ENCODE measurements around the gene STH. TPM values are rescaled to one million over a fixed set of nuclear protein-coding genes. Genes with fewer than 3 reads are reported as not detected.

Gene STH
- total and polyA plus RNA-seq, 2 experiments from 2014 or later: 0.55 TPM; not detected in 1

DNA sequence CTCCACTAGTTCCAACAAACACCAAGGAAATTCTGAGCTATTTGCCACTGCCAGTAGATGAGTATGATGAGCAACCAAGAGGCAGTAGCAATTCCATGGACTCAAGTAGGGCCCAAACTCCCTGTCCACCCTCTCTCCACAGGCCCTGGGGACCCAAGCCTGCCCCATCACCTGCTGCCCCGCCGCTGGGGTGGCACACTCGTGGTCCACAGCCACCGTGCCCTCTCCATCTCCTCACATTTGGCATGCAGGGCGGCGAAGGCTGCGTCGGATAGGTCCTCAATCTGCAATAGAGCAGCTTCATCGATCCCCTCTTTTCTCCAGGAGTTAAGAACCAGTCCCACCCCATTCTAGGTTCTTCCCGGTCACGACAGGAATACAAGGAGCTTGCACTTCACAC is 33.9 kb downstream of the STH start:
- H2AFZ ChIP-seq: no peak overlapping the region
- TF ChIP-seq JUNB (IDR thresholded peaks at IDR 0.05; ENCODE audit: unreplicated experiment): no peak
- TF ChIP-seq POLR2AphosphoS5 (IDR thresholded peaks at IDR 0.05; ENCODE audit: low read depth): no peak
- no peak for TF ChIP-seq CREB1 (CRISPR knock-in tag; IDR thresholded peaks at IDR 0.05; ENCODE audit: low read depth)
- no peak for TF ChIP-seq EZH2 (IDR thresholded peaks at IDR 0.05; ENCODE audit: low read depth, unreplicated experiment)
- peaks cover 20% of the 10 kb centered on the region for H3K4me1 ChIP-seq (ENCODE audit: insufficient read depth)
- Mint-ChIP-seq H3K27me3 (ENCODE audit: insufficient read depth, low read depth, poor library complexity) (peaks cover 13% of the 10 kb centered on the region), H3K9me3 (no peaks in the 10 kb centered on the region), H3K36me3 (ENCODE audit: low read depth) (peaks cover 85% of the 10 kb centered on the region), H3K4me1 (peaks cover 23% of the 10 kb centered on the region), H3K27ac (no peak overlapping the region), H3K4me3 (no peak overlapping the region)
- no peak overlapping the region for H3K4me2 ChIP-seq
- H3K4me3 ChIP-seq: no peak overlapping the region
- H3K9me2 ChIP-seq (ENCODE audit: insufficient read depth): no peaks in the 10 kb centered on the region
- no peak overlapping the region for H3K27ac ChIP-seq (ENCODE audit: low read depth)
- H3F3A ChIP-seq (replicated peaks; ENCODE audit: low read depth): peaks cover 18% of the 10 kb centered on the region; the same call in 1 of the 2 replicates
- H3K27me3 ChIP-seq (ENCODE audit: insufficient read depth): no peaks in the 10 kb centered on the region
- peaks cover 48% of the 10 kb centered on the region for H3K36me3 ChIP-seq (ENCODE audit: insufficient read depth)
- peaks cover 12% of the 10 kb centered on the region for H4K20me1 ChIP-seq (replicated peaks; ENCODE audit: insufficient read depth)
- H3K79me2 ChIP-seq (replicated peaks; ENCODE audit: insufficient read depth): no peaks in the 10 kb centered on the region
- ATAC-seq (no peak), DNase-seq (ENCODE audit: low spot score) (no peak)

DNA sequence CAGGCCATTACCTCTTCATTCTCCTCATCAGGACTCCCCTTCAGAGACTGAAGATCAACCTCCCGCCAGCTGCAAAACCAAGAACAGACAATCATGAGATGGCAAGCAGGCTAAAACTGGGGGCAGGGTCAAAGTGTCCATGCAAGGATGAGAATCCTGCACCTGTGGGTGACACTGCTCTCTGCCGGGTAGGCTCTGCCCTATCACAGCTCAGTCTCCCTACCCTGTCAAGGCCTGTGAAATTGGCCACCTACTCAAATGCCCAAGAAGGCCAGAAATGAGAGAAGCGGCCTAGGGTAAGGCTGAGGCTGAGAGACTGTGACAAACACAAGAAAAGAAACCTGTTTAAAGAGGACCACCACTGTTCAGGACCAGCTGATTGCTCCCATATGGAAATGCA is 34.3 kb downstream of the STH start:
- H3K4me2 ChIP-seq: no peak overlapping the region
- H3K4me3 Mint-ChIP-seq: no peak overlapping the region
- no peak overlapping the region for H3K27ac Mint-ChIP-seq
- no peaks in the 10 kb centered on the region for H3K27me3 ChIP-seq (ENCODE audit: insufficient read depth)
- H4K20me1 ChIP-seq (replicated peaks; ENCODE audit: insufficient read depth): peaks cover 16% of the 10 kb centered on the region
- peaks cover 19% of the 10 kb centered on the region for H3K4me1 Mint-ChIP-seq
- H3K9me3 Mint-ChIP-seq: no peaks in the 10 kb centered on the region
- H2AFZ ChIP-seq: no peak overlapping the region
- H3K36me3 Mint-ChIP-seq (ENCODE audit: low read depth): peaks cover 90% of the 10 kb centered on the region
- peaks cover 10% of the 10 kb centered on the region for H3K27me3 Mint-ChIP-seq (ENCODE audit: insufficient read depth, low read depth, poor library complexity)
- H3K27ac ChIP-seq (ENCODE audit: low read depth): no peak overlapping the region
- no peak for DNase-seq (ENCODE audit: low spot score)
- no peak for ATAC-seq
- H3K4me3 ChIP-seq: no peak overlapping the region
- H3K4me1 ChIP-seq (ENCODE audit: insufficient read depth): peaks cover 15% of the 10 kb centered on the region
- no peaks in the 10 kb centered on the region for H3K79me2 ChIP-seq (replicated peaks; ENCODE audit: insufficient read depth)
- H3K9me2 ChIP-seq (ENCODE audit: insufficient read depth): no peaks in the 10 kb centered on the region
- H3K36me3 ChIP-seq (ENCODE audit: insufficient read depth): peaks cover 53% of the 10 kb centered on the region
- H3F3A ChIP-seq (replicated peaks; ENCODE audit: low read depth): peaks cover 18% of the 10 kb centered on the region; the same call in 1 of the 2 replicates
- TF ChIP-seq, protein P1, sequence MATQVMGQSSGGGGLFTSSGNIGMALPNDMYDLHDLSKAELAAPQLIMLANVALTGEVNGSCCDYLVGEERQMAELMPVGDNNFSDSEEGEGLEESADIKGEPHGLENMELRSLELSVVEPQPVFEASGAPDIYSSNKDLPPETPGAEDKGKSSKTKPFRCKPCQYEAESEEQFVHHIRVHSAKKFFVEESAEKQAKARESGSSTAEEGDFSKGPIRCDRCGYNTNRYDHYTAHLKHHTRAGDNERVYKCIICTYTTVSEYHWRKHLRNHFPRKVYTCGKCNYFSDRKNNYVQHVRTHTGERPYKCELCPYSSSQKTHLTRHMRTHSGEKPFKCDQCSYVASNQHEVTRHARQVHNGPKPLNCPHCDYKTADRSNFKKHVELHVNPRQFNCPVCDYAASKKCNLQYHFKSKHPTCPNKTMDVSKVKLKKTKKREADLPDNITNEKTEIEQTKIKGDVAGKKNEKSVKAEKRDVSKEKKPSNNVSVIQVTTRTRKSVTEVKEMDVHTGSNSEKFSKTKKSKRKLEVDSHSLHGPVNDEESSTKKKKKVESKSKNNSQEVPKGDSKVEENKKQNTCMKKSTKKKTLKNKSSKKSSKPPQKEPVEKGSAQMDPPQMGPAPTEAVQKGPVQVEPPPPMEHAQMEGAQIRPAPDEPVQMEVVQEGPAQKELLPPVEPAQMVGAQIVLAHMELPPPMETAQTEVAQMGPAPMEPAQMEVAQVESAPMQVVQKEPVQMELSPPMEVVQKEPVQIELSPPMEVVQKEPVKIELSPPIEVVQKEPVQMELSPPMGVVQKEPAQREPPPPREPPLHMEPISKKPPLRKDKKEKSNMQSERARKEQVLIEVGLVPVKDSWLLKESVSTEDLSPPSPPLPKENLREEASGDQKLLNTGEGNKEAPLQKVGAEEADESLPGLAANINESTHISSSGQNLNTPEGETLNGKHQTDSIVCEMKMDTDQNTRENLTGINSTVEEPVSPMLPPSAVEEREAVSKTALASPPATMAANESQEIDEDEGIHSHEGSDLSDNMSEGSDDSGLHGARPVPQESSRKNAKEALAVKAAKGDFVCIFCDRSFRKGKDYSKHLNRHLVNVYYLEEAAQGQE (IDR thresholded peaks at IDR 0.05; ENCODE audit: unreplicated experiment): no peak
- TF ChIP-seq JUNB (IDR thresholded peaks at IDR 0.05; ENCODE audit: unreplicated experiment) (no peak), EZH2 (IDR thresholded peaks at IDR 0.05; ENCODE audit: low read depth, unreplicated experiment) (no peak), EZH2phosphoT487 (IDR thresholded peaks at IDR 0.05; ENCODE audit: unreplicated experiment) (no peak), ZNF331 (CRISPR knock-in tag; IDR thresholded peaks at IDR 0.05; ENCODE audit: low read depth) (no peak), STAT1 (IDR thresholded peaks at IDR 0.05; ENCODE audit: unreplicated experiment) (no peak), CREB1 (CRISPR knock-in tag; IDR thresholded peaks at IDR 0.05; ENCODE audit: low read depth) (no peak)
- TF ChIP-seq, protein P2, sequence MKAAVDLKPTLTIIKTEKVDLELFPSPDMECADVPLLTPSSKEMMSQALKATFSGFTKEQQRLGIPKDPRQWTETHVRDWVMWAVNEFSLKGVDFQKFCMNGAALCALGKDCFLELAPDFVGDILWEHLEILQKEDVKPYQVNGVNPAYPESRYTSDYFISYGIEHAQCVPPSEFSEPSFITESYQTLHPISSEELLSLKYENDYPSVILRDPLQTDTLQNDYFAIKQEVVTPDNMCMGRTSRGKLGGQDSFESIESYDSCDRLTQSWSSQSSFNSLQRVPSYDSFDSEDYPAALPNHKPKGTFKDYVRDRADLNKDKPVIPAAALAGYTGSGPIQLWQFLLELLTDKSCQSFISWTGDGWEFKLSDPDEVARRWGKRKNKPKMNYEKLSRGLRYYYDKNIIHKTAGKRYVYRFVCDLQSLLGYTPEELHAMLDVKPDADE (IDR thresholded peaks at IDR 0.05): no peak
- TF ChIP-seq, protein P3, sequence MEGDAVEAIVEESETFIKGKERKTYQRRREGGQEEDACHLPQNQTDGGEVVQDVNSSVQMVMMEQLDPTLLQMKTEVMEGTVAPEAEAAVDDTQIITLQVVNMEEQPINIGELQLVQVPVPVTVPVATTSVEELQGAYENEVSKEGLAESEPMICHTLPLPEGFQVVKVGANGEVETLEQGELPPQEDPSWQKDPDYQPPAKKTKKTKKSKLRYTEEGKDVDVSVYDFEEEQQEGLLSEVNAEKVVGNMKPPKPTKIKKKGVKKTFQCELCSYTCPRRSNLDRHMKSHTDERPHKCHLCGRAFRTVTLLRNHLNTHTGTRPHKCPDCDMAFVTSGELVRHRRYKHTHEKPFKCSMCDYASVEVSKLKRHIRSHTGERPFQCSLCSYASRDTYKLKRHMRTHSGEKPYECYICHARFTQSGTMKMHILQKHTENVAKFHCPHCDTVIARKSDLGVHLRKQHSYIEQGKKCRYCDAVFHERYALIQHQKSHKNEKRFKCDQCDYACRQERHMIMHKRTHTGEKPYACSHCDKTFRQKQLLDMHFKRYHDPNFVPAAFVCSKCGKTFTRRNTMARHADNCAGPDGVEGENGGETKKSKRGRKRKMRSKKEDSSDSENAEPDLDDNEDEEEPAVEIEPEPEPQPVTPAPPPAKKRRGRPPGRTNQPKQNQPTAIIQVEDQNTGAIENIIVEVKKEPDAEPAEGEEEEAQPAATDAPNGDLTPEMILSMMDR (conservative IDR thresholded peaks at IDR 0.05; ENCODE audit: low read depth in 2 of 2): no peak

Data from GM23338 (cell line).